ENCODE measurements around the gene DMKN. TPM values are rescaled to one million over a fixed set of nuclear protein-coding genes. Genes with fewer than 3 reads are reported as not detected.

DMKN gene
- total RNA-seq, 1 donor from 2014 or later: 213 TPM

GRCh38 chr19:35519291-35519690 is 5.8 kb upstream of the DMKN start:
- no peak for TF ChIP-seq CTCF (IDR thresholded peaks at IDR 0.05; ENCODE audit: unreplicated experiment)
- Mint-ChIP-seq H3K4me3 (ENCODE audit: low read depth) (no peak overlapping the region), H3K27me3 (peaks cover 29% of the 10 kb centered on the region), H3K4me1 (ENCODE audit: low read depth) (peaks cover 4% of the 10 kb centered on the region), H3K27ac (no peak overlapping the region), H3K36me3 (ENCODE audit: insufficient read depth) (no peaks in the 10 kb centered on the region), H3K9me3 (ENCODE audit: low read depth) (no peaks in the 10 kb centered on the region)
- DNase-seq (ENCODE audit: low spot score, unreplicated experiment): no peak

GRCh38 chr19:35518313-35518712 is 4.9 kb upstream of the DMKN start:
- no peak for TF ChIP-seq CTCF (IDR thresholded peaks at IDR 0.05; ENCODE audit: unreplicated experiment)
- no peaks in the 10 kb centered on the region for H3K9me3 Mint-ChIP-seq (ENCODE audit: low read depth)
- H3K36me3 Mint-ChIP-seq (ENCODE audit: insufficient read depth): no peaks in the 10 kb centered on the region
- peaks cover 25% of the 10 kb centered on the region for H3K27me3 Mint-ChIP-seq
- no peak overlapping the region for H3K4me3 Mint-ChIP-seq (ENCODE audit: low read depth)
- H3K4me1 Mint-ChIP-seq (ENCODE audit: low read depth): peaks cover 3% of the 10 kb centered on the region
- peak overlapping the region; percentile 41 for H3K27ac Mint-ChIP-seq
- no peak for DNase-seq (ENCODE audit: low spot score, unreplicated experiment)

GRCh38 chr19:35517342-35517741 is 3.9 kb upstream of the DMKN start:
- no peak for TF ChIP-seq CTCF (IDR thresholded peaks at IDR 0.05; ENCODE audit: unreplicated experiment)
- Mint-ChIP-seq H3K27ac (no peak overlapping the region), H3K4me3 (ENCODE audit: low read depth) (no peak overlapping the region), H3K27me3 (peaks cover 22% of the 10 kb centered on the region), H3K36me3 (ENCODE audit: insufficient read depth) (no peaks in the 10 kb centered on the region), H3K4me1 (ENCODE audit: low read depth) (peaks cover 3% of the 10 kb centered on the region), H3K9me3 (ENCODE audit: low read depth) (no peaks in the 10 kb centered on the region)
- no peak for DNase-seq (ENCODE audit: low spot score, unreplicated experiment)

GRCh38 chr19:35516310-35516709 is 2.9 kb upstream of the DMKN start:
- Mint-ChIP-seq H3K9me3 (ENCODE audit: low read depth) (no peaks in the 10 kb centered on the region), H3K4me3 (ENCODE audit: low read depth) (no peak overlapping the region), H3K27ac (no peak overlapping the region), H3K4me1 (ENCODE audit: low read depth) (peaks cover 3% of the 10 kb centered on the region), H3K36me3 (ENCODE audit: insufficient read depth) (no peaks in the 10 kb centered on the region), H3K27me3 (peaks cover 22% of the 10 kb centered on the region)
- no peak for DNase-seq (ENCODE audit: low spot score, unreplicated experiment)
- no peak for TF ChIP-seq CTCF (IDR thresholded peaks at IDR 0.05; ENCODE audit: unreplicated experiment)

- H3K27me3 Mint-ChIP-seq: peaks cover 19% of the 10 kb centered on the region
- DNase-seq (ENCODE audit: low spot score, unreplicated experiment): no peak
- no peak overlapping the region for H3K27ac Mint-ChIP-seq
- no peak for TF ChIP-seq CTCF (IDR thresholded peaks at IDR 0.05; ENCODE audit: unreplicated experiment)
- no peaks in the 10 kb centered on the region for H3K9me3 Mint-ChIP-seq (ENCODE audit: low read depth)
- peaks cover 5% of the 10 kb centered on the region for H3K4me1 Mint-ChIP-seq (ENCODE audit: low read depth)
- H3K4me3 Mint-ChIP-seq (ENCODE audit: low read depth): no peak overlapping the region
- no peaks in the 10 kb centered on the region for H3K36me3 Mint-ChIP-seq (ENCODE audit: insufficient read depth)
Observed at GRCh38 chr19:35514282-35514809, 897 bp upstream of the DMKN start.
